ENCODE results near the gene FUBP3. TPM values are rescaled to one million over a fixed set of nuclear protein-coding genes. Genes with fewer than 3 reads are reported as not detected.

FUBP3 gene
- polyA plus RNA-seq, 1 donor (not counting 4 experiments of a cell fraction or from before 2014, with no cell fraction given): 39.1 TPM

- TF ChIP-seq EZH2 (IDR thresholded peaks at IDR 0.05; ENCODE audit: low read length): no peak
- TF ChIP-seq, protein P1, sequence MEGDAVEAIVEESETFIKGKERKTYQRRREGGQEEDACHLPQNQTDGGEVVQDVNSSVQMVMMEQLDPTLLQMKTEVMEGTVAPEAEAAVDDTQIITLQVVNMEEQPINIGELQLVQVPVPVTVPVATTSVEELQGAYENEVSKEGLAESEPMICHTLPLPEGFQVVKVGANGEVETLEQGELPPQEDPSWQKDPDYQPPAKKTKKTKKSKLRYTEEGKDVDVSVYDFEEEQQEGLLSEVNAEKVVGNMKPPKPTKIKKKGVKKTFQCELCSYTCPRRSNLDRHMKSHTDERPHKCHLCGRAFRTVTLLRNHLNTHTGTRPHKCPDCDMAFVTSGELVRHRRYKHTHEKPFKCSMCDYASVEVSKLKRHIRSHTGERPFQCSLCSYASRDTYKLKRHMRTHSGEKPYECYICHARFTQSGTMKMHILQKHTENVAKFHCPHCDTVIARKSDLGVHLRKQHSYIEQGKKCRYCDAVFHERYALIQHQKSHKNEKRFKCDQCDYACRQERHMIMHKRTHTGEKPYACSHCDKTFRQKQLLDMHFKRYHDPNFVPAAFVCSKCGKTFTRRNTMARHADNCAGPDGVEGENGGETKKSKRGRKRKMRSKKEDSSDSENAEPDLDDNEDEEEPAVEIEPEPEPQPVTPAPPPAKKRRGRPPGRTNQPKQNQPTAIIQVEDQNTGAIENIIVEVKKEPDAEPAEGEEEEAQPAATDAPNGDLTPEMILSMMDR (optimal IDR thresholded peaks at IDR 0.05 in 1 of 3, IDR thresholded peaks at IDR 0.05 in 1 of 3, conservative IDR thresholded peaks at IDR 0.05 in 1 of 3; ENCODE audit: extremely low read depth in 1 of 3, insufficient read depth in 2 of 3, low read length in 3 of 3): no peak
- Histone ChIP-seq H3K9me3 (ENCODE audit: control insufficient read depth, low read depth, low read length) (no peaks in the 10 kb centered on the region), H3K4me2 (ENCODE audit: control insufficient read depth, extremely low read depth, insufficient read depth, low read depth, low read length) (no peak overlapping the region), H3K27ac (ENCODE audit: control insufficient read depth, insufficient read depth, low read length) (no peak overlapping the region), H3K4me3 (ENCODE audit: control insufficient read depth in 2 of 3, extremely low read depth in 1 of 3, insufficient read depth in 2 of 3, low read depth in 1 of 3, low read length in 3 of 3) (no peak overlapping the region), H4K20me1 (ENCODE audit: control insufficient read depth, extremely low read depth, insufficient read depth, low read length) (no peaks in the 10 kb centered on the region), H3K36me3 (ENCODE audit: control insufficient read depth in 2 of 2, extremely low read depth in 1 of 2, insufficient read depth in 2 of 2, low read length in 2 of 2) (no peaks in the 10 kb centered on the region), H3K9ac (ENCODE audit: control insufficient read depth, extremely low read depth, insufficient read depth, low read length) (no peak overlapping the region), H2AFZ (ENCODE audit: control insufficient read depth, low read length) (no peak overlapping the region), H3K9me1 (ENCODE audit: control insufficient read depth, extremely low read depth, insufficient read depth, low read length) (no peaks in the 10 kb centered on the region), H3K4me1 (ENCODE audit: control insufficient read depth, extremely low read depth, insufficient read depth, low read length) (no peaks in the 10 kb centered on the region), H3K79me2 (ENCODE audit: control insufficient read depth, insufficient read depth, low read length) (no peaks in the 10 kb centered on the region), H3K27me3 (ENCODE audit: control insufficient read depth, extremely low read depth, insufficient read depth, low read length) (no peaks in the 10 kb centered on the region)
- FAIRE-seq: no peak
- no peak for DNase-seq (ENCODE audit: low read depth, low spot score)
- dilution Hi-C loops (cut with MboI; ENCODE audit: extremely low pct_ligation_motif_present, low sequenced_read_pairs): no loop called here
Measured at GRCh38 chr9:130675396-130675795, 96.0 kb downstream of the FUBP3 start.

- peaks cover 8% of the 10 kb centered on the region for H3K4me1 ChIP-seq (ENCODE audit: control insufficient read depth, extremely low read depth, insufficient read depth, low read length)
- FAIRE-seq: no peak
- DNase-seq (ENCODE audit: low read depth, low spot score): no peak
- no peak overlapping the region for H3K9ac ChIP-seq (ENCODE audit: control insufficient read depth, extremely low read depth, insufficient read depth, low read length)
- H3K36me3 ChIP-seq (ENCODE audit: control insufficient read depth in 2 of 2, extremely low read depth in 1 of 2, insufficient read depth in 2 of 2, low read length in 2 of 2): no peaks in the 10 kb centered on the region
- no peaks in the 10 kb centered on the region for H4K20me1 ChIP-seq (ENCODE audit: control insufficient read depth, extremely low read depth, insufficient read depth, low read length)
- no peaks in the 10 kb centered on the region for H3K9me3 ChIP-seq (ENCODE audit: control insufficient read depth, low read depth, low read length)
- H3K4me2 ChIP-seq (ENCODE audit: control insufficient read depth, extremely low read depth, insufficient read depth, low read depth, low read length): no peak overlapping the region
- H3K4me3 ChIP-seq (ENCODE audit: control insufficient read depth in 2 of 3, extremely low read depth in 1 of 3, insufficient read depth in 2 of 3, low read depth in 1 of 3, low read length in 3 of 3): no peak overlapping the region
- H3K9me1 ChIP-seq (ENCODE audit: control insufficient read depth, extremely low read depth, insufficient read depth, low read length): no peaks in the 10 kb centered on the region
- H3K27me3 ChIP-seq (ENCODE audit: control insufficient read depth, extremely low read depth, insufficient read depth, low read length): peaks cover 5% of the 10 kb centered on the region
- no peaks in the 10 kb centered on the region for H3K79me2 ChIP-seq (ENCODE audit: control insufficient read depth, insufficient read depth, low read length)
- H3K27ac ChIP-seq (ENCODE audit: control insufficient read depth, insufficient read depth, low read length): no peak overlapping the region
- no peak overlapping the region for H2AFZ ChIP-seq (ENCODE audit: control insufficient read depth, low read length)
- dilution Hi-C loops (cut with MboI; ENCODE audit: extremely low pct_ligation_motif_present, low sequenced_read_pairs): no loop called here
- TF ChIP-seq, protein P1 (optimal IDR thresholded peaks at IDR 0.05 in 1 of 3, IDR thresholded peaks at IDR 0.05 in 1 of 3, conservative IDR thresholded peaks at IDR 0.05 in 1 of 3; ENCODE audit: extremely low read depth in 1 of 3, insufficient read depth in 2 of 3, low read length in 3 of 3): no peak
- no peak for TF ChIP-seq EZH2 (IDR thresholded peaks at IDR 0.05; ENCODE audit: low read length)
Measured at GRCh38 chr9:130677252-130677651, 97.9 kb downstream of the FUBP3 start.
